WTC11 (cell line): ENCODE data around the gene AOX1. TPM values are rescaled to one million over a fixed set of nuclear protein-coding genes. Genes with fewer than 3 reads are reported as not detected.
A peak's percentile ranks its signal among the peaks of the same experiment; 100 is the strongest.

Source experiments
- ATAC-seq: fragments of 200-7000 bp; cut with Tn5 transposase; 2 replicates; pipeline ENCODE4 v1.10.0; 2021; ENCODE audit warnings: mild to moderate bottlenecking, moderate library complexity
- CTCF ChIA-PET: fragments of 300-600 bp; sonication (Branson Sonifier 250); formaldehyde crosslinking; loops from one replicate; lab custom pipeline; 2021; ENCODE audit warnings: antibody characterized with exemption; lab: Charles Lee
- POLR2A ChIA-PET: fragments of 350-600 bp; sonication (Branson Sonifier 250); formaldehyde crosslinking; loops from one replicate; lab custom pipeline; 2021; ENCODE audit warnings: antibody characterized with exemption; lab: Charles Lee
- DNase-seq: peaks from one replicate; pipeline ENCODE4 v3.0.0; 2021; ENCODE audit warnings: low spot score
- H3K27ac Mint-ChIP-seq: 2 replicates; pipeline ENCODE4 v1.8.0; 2021; ENCODE audit warnings: mixed read lengths
- H3K27me3 Mint-ChIP-seq: 2 replicates; pipeline ENCODE4 v1.8.0; 2021; ENCODE audit warnings: low read depth, mild to moderate bottlenecking, moderate library complexity, mixed read lengths
- H3K36me3 Mint-ChIP-seq: 2 replicates; pipeline ENCODE4 v1.8.0; 2021; ENCODE audit warnings: mixed read lengths
- H3K4me1 Mint-ChIP-seq: 2 replicates; pipeline ENCODE4 v1.8.0; 2022; ENCODE audit warnings: mixed read lengths
- H3K4me3 Mint-ChIP-seq: 2 replicates; pipeline ENCODE4 v1.8.0; 2021; ENCODE audit warnings: mild to moderate bottlenecking, moderate library complexity, mixed read lengths
- H3K9me3 Mint-ChIP-seq: 2 replicates; pipeline ENCODE4 v1.8.0; 2021; ENCODE audit warnings: mixed read lengths
- CBFB ChIP-seq: sonication (generic); formaldehyde crosslinking; IDR thresholded peaks from 2 replicates; pipeline ENCODE4 v1.8.1; 2022; ENCODE audit warnings: mild to moderate bottlenecking, low read depth, missing genetic modification reagents
- EMX1 ChIP-seq: fragments of 250-450 bp; sonication (Bioruptor Pico); IDR thresholded peaks from 2 replicates; pipeline ENCODE4 v1.8.0; 2021; ENCODE audit warnings: mild to moderate bottlenecking
- GRHL2 ChIP-seq: fragments of 250-450 bp; sonication (Bioruptor Pico); IDR thresholded peaks from 2 replicates; pipeline ENCODE4 v1.8.0; 2022; ENCODE audit warnings: mild to moderate bottlenecking, moderate library complexity; ENCODE audit not compliant: insufficient replicate concordance, severe bottlenecking
- HMGA2 ChIP-seq: fragments of 250-450 bp; sonication (Bioruptor Pico); IDR thresholded peaks from 2 replicates; pipeline ENCODE4 v1.4.0; 2021; ENCODE audit warnings: mild to moderate bottlenecking, moderate library complexity
- IRF2 ChIP-seq: sonication (generic); formaldehyde crosslinking; IDR thresholded peaks from 2 replicates; pipeline ENCODE4 v1.8.0; 2022; ENCODE audit warnings: low read depth, missing genetic modification reagents, borderline replicate concordance
- JAZF1 ChIP-seq: fragments of 250-450 bp; sonication (Bioruptor Pico); IDR thresholded peaks from 2 replicates; pipeline ENCODE4 v1.9.0; 2021; ENCODE audit warnings: moderate library complexity, mild to moderate bottlenecking, inconsistent platforms
- KAT7 ChIP-seq: sonication (generic); formaldehyde crosslinking; IDR thresholded peaks from 2 replicates; pipeline ENCODE4 v1.8.1; 2023; ENCODE audit warnings: missing genetic modification reagents, mild to moderate bottlenecking, borderline replicate concordance
- ZNF138 ChIP-seq: sonication (generic); formaldehyde crosslinking; conservative IDR thresholded peaks from 2 replicates; pipeline ENCODE4 v1.8.1; 2022; ENCODE audit warnings: mild to moderate bottlenecking, moderate library complexity, missing genetic modification reagents
- ZNF219 ChIP-seq: sonication (generic); formaldehyde crosslinking; IDR thresholded peaks from 2 replicates; pipeline ENCODE4 v1.8.0; 2023; ENCODE audit warnings: missing genetic modification reagents, mild to moderate bottlenecking, borderline replicate concordance
- ZNF396 ChIP-seq: fragments of 250-450 bp; sonication (Bioruptor Pico); IDR thresholded peaks from 2 replicates; pipeline ENCODE4 v1.8.0; 2021; ENCODE audit warnings: mild to moderate bottlenecking, moderate library complexity, borderline replicate concordance
- total RNA-seq: library from RNA; stranded (reverse); gene quantifications from 3 replicates; pipeline ENCODE4 v1.2.3, GENCODE V29; 2021
- TF ChIP-seq, protein P1 (sequence below): fragments of 250-450 bp; sonication (Bioruptor Pico); IDR thresholded peaks from 2 replicates; pipeline ENCODE4 v1.9.0; 2021; ENCODE audit warnings: mild to moderate bottlenecking
- TF ChIP-seq, protein P2 (sequence below): sonication (generic); formaldehyde crosslinking; IDR thresholded peaks from 2 replicates; pipeline ENCODE4 v1.8.1; 2023; ENCODE audit warnings: mild to moderate bottlenecking, missing genetic modification reagents, moderate library complexity
- TF ChIP-seq, protein P3 (sequence below): sonication (generic); formaldehyde crosslinking; IDR thresholded peaks from 2 replicates; pipeline ENCODE4 v1.8.0; 2022; ENCODE audit warnings: mild to moderate bottlenecking, missing genetic modification reagents
- TF ChIP-seq, protein P4 (sequence below): fragments of 250-450 bp; sonication (Bioruptor Pico); conservative IDR thresholded peaks from 2 replicates; pipeline ENCODE4 v1.9.0; 2021; ENCODE audit warnings: mild to moderate bottlenecking
- TF ChIP-seq, protein P5 (sequence below): fragments of 250-450 bp; sonication (Bioruptor Pico); IDR thresholded peaks from 2 replicates; pipeline ENCODE4 v1.9.0; 2021; ENCODE audit warnings: mild to moderate bottlenecking, borderline replicate concordance

The AOX1 gene
- total RNA-seq, 1 experiment from 2014 or later = 4.8 TPM

DNA sequence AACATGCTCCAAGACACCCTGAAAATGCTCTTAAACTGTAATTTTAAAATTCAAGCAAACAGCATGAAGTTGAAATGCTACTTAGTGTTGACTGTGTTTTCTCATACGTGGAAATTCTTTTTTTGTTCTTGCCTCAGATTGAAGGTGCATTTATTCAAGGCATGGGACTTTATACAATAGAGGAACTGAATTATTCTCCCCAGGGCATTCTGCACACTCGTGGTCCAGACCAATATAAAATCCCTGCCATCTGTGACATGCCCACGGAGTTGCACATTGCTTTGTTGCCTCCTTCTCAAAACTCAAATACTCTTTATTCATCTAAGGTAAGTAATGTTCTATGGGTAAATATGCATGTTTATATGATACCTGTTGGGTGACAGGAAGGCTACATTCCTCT lies 82.7 kb downstream of the AOX1 start (continued):
- TF ChIP-seq, protein P1, sequence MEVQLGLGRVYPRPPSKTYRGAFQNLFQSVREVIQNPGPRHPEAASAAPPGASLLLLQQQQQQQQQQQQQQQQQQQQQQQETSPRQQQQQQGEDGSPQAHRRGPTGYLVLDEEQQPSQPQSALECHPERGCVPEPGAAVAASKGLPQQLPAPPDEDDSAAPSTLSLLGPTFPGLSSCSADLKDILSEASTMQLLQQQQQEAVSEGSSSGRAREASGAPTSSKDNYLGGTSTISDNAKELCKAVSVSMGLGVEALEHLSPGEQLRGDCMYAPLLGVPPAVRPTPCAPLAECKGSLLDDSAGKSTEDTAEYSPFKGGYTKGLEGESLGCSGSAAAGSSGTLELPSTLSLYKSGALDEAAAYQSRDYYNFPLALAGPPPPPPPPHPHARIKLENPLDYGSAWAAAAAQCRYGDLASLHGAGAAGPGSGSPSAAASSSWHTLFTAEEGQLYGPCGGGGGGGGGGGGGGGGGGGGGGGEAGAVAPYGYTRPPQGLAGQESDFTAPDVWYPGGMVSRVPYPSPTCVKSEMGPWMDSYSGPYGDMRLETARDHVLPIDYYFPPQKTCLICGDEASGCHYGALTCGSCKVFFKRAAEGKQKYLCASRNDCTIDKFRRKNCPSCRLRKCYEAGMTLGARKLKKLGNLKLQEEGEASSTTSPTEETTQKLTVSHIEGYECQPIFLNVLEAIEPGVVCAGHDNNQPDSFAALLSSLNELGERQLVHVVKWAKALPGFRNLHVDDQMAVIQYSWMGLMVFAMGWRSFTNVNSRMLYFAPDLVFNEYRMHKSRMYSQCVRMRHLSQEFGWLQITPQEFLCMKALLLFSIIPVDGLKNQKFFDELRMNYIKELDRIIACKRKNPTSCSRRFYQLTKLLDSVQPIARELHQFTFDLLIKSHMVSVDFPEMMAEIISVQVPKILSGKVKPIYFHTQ (CRISPR knock-in tag) = no peak
- no peak for TF ChIP-seq EMX1
- TF ChIP-seq, protein P2, sequence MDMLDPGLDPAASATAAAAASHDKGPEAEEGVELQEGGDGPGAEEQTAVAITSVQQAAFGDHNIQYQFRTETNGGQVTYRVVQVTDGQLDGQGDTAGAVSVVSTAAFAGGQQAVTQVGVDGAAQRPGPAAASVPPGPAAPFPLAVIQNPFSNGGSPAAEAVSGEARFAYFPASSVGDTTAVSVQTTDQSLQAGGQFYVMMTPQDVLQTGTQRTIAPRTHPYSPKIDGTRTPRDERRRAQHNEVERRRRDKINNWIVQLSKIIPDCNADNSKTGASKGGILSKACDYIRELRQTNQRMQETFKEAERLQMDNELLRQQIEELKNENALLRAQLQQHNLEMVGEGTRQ (CRISPR knock-in tag) = no peak
- TF ChIP-seq, all 79 proteins: peak for 0

DNA sequence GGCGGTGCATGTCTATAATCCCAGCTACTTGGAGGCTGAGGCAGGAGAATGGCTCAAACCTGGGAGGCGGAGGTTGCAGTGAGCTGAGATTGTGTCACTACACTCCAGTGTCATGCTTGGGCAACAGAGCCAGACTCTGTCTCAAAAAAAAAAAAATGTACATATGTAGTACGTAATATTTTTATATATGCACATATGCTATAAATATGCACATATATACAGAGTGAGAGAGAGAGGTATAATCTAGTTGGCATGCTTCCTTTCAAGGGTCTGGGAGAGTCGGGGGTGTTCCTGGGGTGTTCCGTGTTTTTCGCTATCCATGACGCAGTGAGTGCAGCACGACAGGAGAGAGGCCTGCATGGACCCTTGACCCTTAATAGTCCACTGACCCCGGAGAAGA lies 83.5 kb downstream of the AOX1 start:
- DNase-seq = no peak
- no peak for TF ChIP-seq ZNF138 (CRISPR knock-in tag)
- TF ChIP-seq IRF2 (CRISPR knock-in tag) = no peak
- no peak for TF ChIP-seq ZNF396 (CRISPR knock-in tag)
- POLR2A ChIA-PET = no interaction called here
- Mint-ChIP-seq H3K36me3 (no peaks in the 10 kb centered on the region), H3K27ac (no peak overlapping the region), H3K4me1 (no peaks in the 10 kb centered on the region), H3K27me3 (no peaks in the 10 kb centered on the region), H3K9me3 (no peaks in the 10 kb centered on the region), H3K4me3 (no peak overlapping the region)
- CTCF ChIA-PET = no interaction called here
- ATAC-seq = no peak

DNA sequence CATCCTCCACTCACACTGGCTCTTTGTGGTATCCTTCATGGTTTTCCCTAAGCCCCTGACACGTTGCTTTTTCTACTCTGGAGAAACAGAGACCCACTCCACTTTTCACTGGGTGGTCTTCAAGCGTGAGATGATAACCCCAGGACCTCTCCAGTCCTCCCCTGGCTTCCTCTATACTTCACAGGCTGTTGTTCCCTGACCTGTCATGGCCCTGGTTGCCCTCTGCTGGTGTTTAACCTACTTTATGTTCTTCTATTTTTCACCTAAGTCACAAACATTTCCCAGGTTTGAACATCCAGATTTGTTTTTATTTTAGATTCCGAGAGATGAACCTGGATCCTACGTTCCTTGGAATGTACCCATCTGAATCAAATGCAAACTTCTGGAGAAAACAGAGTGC lies 84.5 kb downstream of the AOX1 start:
- ChIA-PET CTCF (no interaction called here), POLR2A (no interaction called here)
- DNase-seq (no peak), ATAC-seq (peak; percentile 59; the same call in 1 of the 2 replicates)
- Mint-ChIP-seq H3K27ac (no peak overlapping the region), H3K36me3 (no peaks in the 10 kb centered on the region), H3K4me1 (no peaks in the 10 kb centered on the region), H3K9me3 (no peaks in the 10 kb centered on the region), H3K27me3 (no peaks in the 10 kb centered on the region), H3K4me3 (no peak overlapping the region)
- TF ChIP-seq, protein P3, sequence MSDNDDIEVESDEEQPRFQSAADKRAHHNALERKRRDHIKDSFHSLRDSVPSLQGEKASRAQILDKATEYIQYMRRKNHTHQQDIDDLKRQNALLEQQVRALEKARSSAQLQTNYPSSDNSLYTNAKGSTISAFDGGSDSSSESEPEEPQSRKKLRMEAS = no peak
- TF ChIP-seq KAT7 = no peak
- no peak for TF ChIP-seq ZNF219 (CRISPR knock-in tag)
- no peak for TF ChIP-seq JAZF1 (CRISPR knock-in tag)
- TF ChIP-seq HMGA2 (CRISPR knock-in tag) = no peak
- TF ChIP-seq ZNF396 (CRISPR knock-in tag) = no peak
- TF ChIP-seq, protein P4, sequence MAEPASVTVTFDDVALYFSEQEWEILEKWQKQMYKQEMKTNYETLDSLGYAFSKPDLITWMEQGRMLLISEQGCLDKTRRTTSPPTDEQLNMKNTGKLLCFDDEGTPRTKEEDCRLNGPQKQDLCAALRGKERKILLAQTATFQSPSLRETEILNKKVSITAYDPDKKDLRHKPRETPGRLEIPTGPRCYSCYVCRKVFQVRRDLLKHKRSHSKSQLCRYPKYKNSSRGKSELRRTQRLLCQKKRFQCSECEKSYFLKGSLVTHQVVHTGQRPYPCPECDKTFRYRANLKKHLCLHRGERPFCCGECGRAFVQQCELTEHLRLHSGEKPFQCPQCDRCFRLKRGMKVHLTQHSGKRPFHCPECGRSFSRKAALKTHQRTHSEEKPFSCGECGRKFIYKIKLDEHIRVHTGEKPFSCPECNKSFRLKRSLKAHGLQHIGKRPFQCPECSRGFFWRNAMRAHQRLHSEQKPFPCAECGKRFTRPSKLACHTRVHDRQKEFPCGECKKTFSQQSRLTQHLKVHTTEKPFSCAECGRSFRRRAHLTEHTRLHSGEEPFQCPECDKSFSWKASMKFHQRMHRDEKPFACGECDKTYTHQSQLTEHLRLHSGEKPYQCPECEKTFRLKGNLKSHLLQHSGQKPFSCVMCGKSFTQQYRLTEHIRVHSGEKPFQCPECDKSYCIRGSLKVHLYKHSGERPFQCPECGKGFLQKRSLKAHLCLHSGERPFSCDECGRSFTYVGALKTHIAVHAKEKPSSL (CRISPR knock-in tag) = no peak
- TF ChIP-seq, protein P5, sequence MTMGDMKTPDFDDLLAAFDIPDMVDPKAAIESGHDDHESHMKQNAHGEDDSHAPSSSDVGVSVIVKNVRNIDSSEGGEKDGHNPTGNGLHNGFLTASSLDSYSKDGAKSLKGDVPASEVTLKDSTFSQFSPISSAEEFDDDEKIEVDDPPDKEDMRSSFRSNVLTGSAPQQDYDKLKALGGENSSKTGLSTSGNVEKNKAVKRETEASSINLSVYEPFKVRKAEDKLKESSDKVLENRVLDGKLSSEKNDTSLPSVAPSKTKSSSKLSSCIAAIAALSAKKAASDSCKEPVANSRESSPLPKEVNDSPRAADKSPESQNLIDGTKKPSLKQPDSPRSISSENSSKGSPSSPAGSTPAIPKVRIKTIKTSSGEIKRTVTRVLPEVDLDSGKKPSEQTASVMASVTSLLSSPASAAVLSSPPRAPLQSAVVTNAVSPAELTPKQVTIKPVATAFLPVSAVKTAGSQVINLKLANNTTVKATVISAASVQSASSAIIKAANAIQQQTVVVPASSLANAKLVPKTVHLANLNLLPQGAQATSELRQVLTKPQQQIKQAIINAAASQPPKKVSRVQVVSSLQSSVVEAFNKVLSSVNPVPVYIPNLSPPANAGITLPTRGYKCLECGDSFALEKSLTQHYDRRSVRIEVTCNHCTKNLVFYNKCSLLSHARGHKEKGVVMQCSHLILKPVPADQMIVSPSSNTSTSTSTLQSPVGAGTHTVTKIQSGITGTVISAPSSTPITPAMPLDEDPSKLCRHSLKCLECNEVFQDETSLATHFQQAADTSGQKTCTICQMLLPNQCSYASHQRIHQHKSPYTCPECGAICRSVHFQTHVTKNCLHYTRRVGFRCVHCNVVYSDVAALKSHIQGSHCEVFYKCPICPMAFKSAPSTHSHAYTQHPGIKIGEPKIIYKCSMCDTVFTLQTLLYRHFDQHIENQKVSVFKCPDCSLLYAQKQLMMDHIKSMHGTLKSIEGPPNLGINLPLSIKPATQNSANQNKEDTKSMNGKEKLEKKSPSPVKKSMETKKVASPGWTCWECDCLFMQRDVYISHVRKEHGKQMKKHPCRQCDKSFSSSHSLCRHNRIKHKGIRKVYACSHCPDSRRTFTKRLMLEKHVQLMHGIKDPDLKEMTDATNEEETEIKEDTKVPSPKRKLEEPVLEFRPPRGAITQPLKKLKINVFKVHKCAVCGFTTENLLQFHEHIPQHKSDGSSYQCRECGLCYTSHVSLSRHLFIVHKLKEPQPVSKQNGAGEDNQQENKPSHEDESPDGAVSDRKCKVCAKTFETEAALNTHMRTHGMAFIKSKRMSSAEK = no peak
- no peak for TF ChIP-seq GRHL2 (CRISPR knock-in tag)
- TF ChIP-seq EMX1 = no peak
- TF ChIP-seq CBFB (CRISPR knock-in tag) = no peak
